HEK293T (cell line): ENCODE results near the gene RAVER2.
"Not testable (repeated sequence)": the region's sequence is repeated elsewhere in the genome, so short reads cannot be mapped to it uniquely, and the experiment has no call there.

Experiments
- CTCF ChIA-PET: fragments of 350-600 bp; formaldehyde crosslinking; extraction: SDS; loops from one replicate; lab custom pipeline; 2021; ENCODE audit warnings: antibody characterized with exemption, inconsistent platforms; lab: Yijun Ruan, JAX
- POLR2A ChIA-PET: fragments of 350-600 bp; formaldehyde crosslinking; extraction: SDS; loops from one replicate; lab custom pipeline; 2020; ENCODE audit warnings: antibody characterized with exemption, inconsistent platforms; lab: Yijun Ruan, JAX
- DNase-seq: peaks from one replicate; pipeline ENCODE4 v3.0.0; 2012; ENCODE audit warnings: mixed read lengths; ENCODE audit errors: extremely low spot score
- ARNT ChIP-seq: fragments of 450-650 bp; IDR thresholded peaks from 2 replicates; pipeline ENCODE4 v1.6.1; 2017; ENCODE audit warnings: mild to moderate bottlenecking
- BHLHE40 ChIP-seq: fragments of 450-650 bp; IDR thresholded peaks from 2 replicates; pipeline ENCODE4 v1.6.1; 2016; ENCODE audit warnings: mild to moderate bottlenecking, moderate library complexity, borderline replicate concordance
- CTBP1 ChIP-seq: fragments of 450-650 bp; IDR thresholded peaks from 2 replicates; pipeline ENCODE4 v1.6.1; 2016; ENCODE audit warnings: borderline replicate concordance
- ELF4 ChIP-seq: fragments of 450-650 bp; IDR thresholded peaks from 2 replicates; pipeline ENCODE4 v1.6.1; 2017; ENCODE audit warnings: antibody characterized with exemption
- FOXA1 ChIP-seq: fragments of 450-650 bp; IDR thresholded peaks from 2 replicates; pipeline ENCODE4 v1.6.1; 2016; ENCODE audit warnings: mild to moderate bottlenecking
- FOXM1 ChIP-seq: fragments of 450-650 bp; IDR thresholded peaks from 2 replicates; pipeline ENCODE4 v1.6.1; 2017; ENCODE audit warnings: mild to moderate bottlenecking, borderline replicate concordance
- HDGF ChIP-seq: fragments of 450-650 bp; IDR thresholded peaks from 2 replicates; pipeline ENCODE4 v1.6.1; 2017; ENCODE audit warnings: antibody characterized with exemption, borderline replicate concordance
- L3MBTL2 ChIP-seq: fragments of 450-650 bp; conservative IDR thresholded peaks from 2 replicates; pipeline ENCODE4 v1.6.1; 2016; ENCODE audit warnings: mild to moderate bottlenecking
- LEF1 ChIP-seq: fragments of 450-650 bp; IDR thresholded peaks from 2 replicates; pipeline ENCODE4 v1.6.1; 2017; ENCODE audit warnings: mild to moderate bottlenecking, borderline replicate concordance
- NFRKB ChIP-seq: fragments of 450-650 bp; IDR thresholded peaks from 2 replicates; pipeline ENCODE4 v1.6.1; 2016; ENCODE audit warnings: mild to moderate bottlenecking, moderate library complexity
- PKNOX1 ChIP-seq: fragments of 450-650 bp; IDR thresholded peaks from 2 replicates; pipeline ENCODE4 v1.6.1; 2016
- SP1 ChIP-seq: fragments of 450-650 bp; IDR thresholded peaks from 2 replicates; pipeline ENCODE4 v1.6.1; 2017
- SUZ12 ChIP-seq: fragments of 450-650 bp; IDR thresholded peaks from 2 replicates; pipeline ENCODE4 v1.6.1; 2016; ENCODE audit warnings: mild to moderate bottlenecking
- TARDBP ChIP-seq: fragments of 450-650 bp; IDR thresholded peaks from 2 replicates; pipeline ENCODE4 v1.6.1; 2016
- ZNF384 ChIP-seq: fragments of 450-650 bp; IDR thresholded peaks from 2 replicates; pipeline ENCODE4 v1.6.1; 2016

Gene RAVER2

GRCh38 chr1:64814427-64814826 lies 69.6 kb downstream of the RAVER2 start:
- CTCF ChIA-PET, result no interaction called here
- TF ChIP-seq FOXM1, result no peak
- TF ChIP-seq FOXA1, result no peak
- no peak for TF ChIP-seq ZNF384
- no peak for DNase-seq
- POLR2A ChIA-PET, result no interaction called here

DNA sequence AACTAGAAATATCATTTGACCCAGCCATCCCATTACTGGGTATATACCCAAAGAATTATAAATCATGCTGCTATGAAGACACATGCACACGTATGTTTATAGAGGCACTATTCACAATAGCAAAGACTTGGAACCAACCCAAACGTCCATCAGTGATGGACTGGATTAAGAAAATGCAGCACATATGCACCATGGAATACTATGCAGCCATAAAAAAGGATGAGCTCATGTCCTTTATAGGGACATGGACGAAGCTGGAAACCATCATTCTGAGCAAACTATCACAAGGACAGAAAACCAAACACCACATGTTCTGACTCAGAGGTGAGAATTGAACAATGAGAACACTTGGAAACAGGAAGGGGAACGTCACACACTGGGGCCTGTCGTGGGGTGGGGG lies 72.5 kb downstream of the RAVER2 start:
- CTCF ChIA-PET, DNase-seq, POLR2A ChIA-PET: not testable (repeated sequence)

GRCh38 chr1:64820572-64820971 lies 75.7 kb downstream of the RAVER2 start:
- POLR2A ChIA-PET, DNase-seq: not testable (repeated sequence)
- CTCF ChIA-PET, result interaction anchor here (0.6 kb wide), 2 partner anchors 208 to 274 kb away, joined by 3 to 4 read pairs; no protein-coding TSS in a partner anchor
- 0 out of 2 replicates have a peak, but pooled peaks have one; percentile 1 for TF ChIP-seq ELF4

DNA sequence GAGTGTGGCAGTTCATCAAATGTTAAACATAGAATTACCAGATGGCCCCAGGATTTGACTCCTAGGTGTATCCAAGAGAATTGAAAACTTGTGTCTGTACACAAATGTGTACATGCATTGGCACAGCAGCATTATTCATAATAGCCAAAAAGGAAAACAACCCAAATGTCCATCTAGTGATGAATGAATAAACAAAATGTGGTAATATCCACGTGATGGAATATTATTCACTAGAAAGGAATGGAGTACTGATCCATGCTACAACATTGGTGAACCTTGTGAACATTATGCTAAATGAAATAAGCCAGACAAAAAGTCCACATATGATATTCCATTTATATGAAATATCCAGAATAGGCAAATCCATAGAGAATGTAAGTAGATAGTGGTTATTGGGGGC lies 77.7 kb downstream of the RAVER2 start:
- CTCF ChIA-PET, result interaction anchor here (0.7 to 1.4 kb wide), 3 partner anchors 86 to 554 kb away, joined by 3 to 5 read pairs (median 4); no protein-coding TSS in a partner anchor
- POLR2A ChIA-PET, result no interaction called here
- TF ChIP-seq HDGF (no peak), SUZ12 (no peak), TARDBP (no peak)
- DNase-seq, result no peak

DNA sequence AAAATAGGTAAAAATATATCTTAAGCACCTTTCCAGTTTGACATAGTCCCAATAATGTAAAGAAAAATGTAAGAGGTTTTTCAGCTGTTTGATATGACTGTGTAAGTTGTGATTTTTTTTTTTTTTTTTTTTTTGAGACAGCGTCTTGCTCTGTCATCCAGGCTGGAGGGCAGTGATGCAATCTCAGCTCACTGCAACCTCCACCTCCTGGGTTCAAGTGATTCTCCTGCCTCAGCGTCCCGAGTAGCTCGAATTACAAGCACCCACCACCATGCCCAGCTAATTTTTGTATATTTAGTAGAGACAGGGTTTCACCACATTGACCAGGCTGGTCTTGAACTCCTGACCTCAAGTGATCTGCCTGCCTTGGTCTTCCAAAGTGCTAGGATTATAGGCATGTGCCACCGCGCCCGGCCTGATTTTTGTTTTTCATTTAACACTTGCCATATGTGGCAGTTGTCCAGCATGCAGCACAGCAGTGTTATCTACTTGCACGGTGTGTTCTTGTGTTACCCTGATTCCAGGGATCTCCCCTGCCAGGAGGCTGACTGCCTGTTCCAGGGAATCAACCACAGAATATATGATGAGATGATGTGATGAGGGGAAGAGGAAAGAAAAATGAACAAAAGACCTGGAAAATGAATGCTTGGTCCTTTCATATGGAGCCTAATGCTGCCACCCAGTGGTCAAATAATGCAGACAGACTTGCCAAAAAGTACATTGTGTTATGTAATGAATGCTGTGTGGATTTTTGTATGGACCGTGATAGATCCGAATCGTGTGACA lies 79.0 kb downstream of the RAVER2 start:
- TF ChIP-seq L3MBTL2 (no peak), ZNF384 (peak; percentile 89), LEF1 (no peak), ARNT (no peak), CTBP1 (0 out of 2 replicates have a peak, but pooled peaks have one; percentile 8), PKNOX1 (no peak), HDGF (no peak)
- ChIA-PET POLR2A (no interaction called here), CTCF (interaction anchor here (0.6 to 1.6 kb wide), 16 partner anchors 8 to 555 kb away, joined by 3 to 11 read pairs (median 4); no protein-coding TSS in a partner anchor)
- DNase-seq, result peak; percentile 75

DNA sequence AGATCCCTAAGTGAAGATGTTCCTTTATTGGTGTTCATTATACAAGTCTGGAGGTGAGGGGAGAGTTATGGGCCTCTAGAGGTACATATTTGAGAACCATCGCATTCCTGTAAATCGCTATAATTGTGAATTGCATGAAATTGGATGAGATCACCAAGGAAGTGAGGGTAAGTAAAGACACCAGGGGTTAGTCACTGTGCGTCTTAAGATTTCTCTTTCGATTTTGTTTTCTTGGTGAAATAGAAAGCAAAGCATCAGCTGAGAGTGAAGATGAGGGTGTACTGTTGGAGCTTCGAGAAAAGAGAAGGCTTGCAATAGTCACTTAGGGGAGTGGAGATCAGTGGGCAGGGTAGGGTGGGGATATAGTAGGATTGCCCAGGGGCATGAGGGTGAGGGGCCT lies 82.1 kb downstream of the RAVER2 start:
- POLR2A ChIA-PET, result no interaction called here
- CTCF ChIA-PET, result no interaction called here
- TF ChIP-seq ZNF384 (no peak), TARDBP (no peak), NFRKB (no peak), BHLHE40 (no peak), FOXM1 (no peak), ELF4 (no peak), PKNOX1 (no peak), FOXA1 (no peak), HDGF (no peak), LEF1 (no peak)
- DNase-seq, result no peak

DNA sequence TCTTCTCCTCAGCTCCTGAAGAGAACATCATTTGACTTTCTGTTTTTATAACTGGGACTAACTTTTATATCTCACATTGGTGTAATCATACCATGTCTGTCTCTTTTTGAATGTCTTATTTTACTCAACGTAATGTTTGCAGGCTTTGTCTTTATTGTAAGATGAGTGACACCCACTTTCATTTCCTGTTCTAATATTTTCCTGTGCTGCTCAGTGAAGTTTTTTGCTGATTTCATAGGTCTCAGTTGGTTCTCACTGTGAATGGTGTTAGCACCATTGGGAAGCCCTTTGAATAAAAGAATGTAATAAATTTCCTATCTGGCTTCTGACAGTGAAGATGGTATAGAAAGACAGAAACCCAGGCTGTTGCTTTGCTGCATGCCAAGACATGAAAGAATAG lies 84.0 kb downstream of the RAVER2 start:
- POLR2A ChIA-PET, result no interaction called here
- no peak for DNase-seq

More for the DNA sequence above, 84.0 kb downstream of the RAVER2 start:
- TF ChIP-seq SP1 (no peak), NFRKB (no peak), ZNF384 (no peak), TARDBP (no peak), BHLHE40 (no peak), SUZ12 (no peak), PKNOX1 (0 out of 2 replicates have a peak, but pooled peaks have one; percentile 2), CTBP1 (no peak)
- CTCF ChIA-PET, result no interaction called here
